KG1 (cell line): ENCODE data around the gene MRPL55.

Experiments
- DNase-seq: peaks from one replicate; lab custom pipeline; 2025; lab: John Stamatoyannopoulos, UW

Gene MRPL55

GRCh38 chr1:228109073-228109961, at the start of gene MRPL55:
Gene MRPL55, minus strand, starts transcription at chr1:228109299. Its CDS starts 1,039 bp downstream, at chr1:228108260.
- DNase-seq = peak; percentile 95

GRCh38 chr1:228158151-228159007, 49.3 kb upstream of the MRPL55 start:
- no peak for DNase-seq

- no peak for DNase-seq
Observed at GRCh38 chr1:228157729-228158126, 48.6 kb upstream of the MRPL55 start.

DNA sequence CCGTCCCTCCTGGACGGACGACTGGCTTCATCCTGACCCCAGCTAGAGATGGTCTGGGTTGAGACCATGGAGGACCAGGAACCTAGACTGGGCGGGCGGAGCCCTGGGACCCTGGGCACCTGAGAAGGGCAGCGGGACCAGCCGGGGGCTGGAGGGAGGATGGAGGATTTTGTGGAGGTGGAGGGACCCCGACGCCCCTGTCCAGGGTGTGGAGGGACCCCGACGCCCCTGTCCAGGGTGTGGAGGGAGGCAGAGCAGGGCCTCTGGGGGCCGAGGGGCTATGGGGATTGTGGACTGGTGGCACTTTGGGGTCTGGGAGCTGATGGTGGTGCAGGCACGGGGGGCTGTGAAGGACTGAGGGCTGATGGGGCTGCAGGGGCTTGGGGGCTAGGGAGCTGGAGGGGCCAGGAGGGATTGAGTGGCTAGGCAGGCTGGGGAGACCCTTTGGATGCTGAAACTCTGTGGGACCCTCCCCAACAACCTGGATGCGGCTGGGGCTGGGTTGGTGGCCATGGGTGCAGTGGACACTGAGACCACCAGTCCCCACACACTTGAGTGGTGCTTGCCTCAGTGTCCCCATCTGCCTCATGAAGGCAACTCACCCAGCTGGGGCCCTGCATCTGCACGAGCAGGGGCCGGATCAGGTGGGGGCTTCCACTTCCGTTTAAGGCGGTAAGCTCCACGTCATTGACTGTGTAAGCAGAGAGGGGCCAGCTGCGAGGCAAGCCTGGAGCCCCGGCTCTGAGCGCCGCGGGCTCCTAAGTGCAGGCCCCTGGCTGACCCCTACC, 48.0 kb upstream of the MRPL55 start:
- DNase-seq = no peak

GRCh38 chr1:228156515-228156881, 47.4 kb upstream of the MRPL55 start:
- DNase-seq = no peak

- DNase-seq = no peak
Observed at GRCh38 chr1:228155596-228156514, 46.8 kb upstream of the MRPL55 start.

GRCh38 chr1:228154670-228155571, 45.8 kb upstream of the MRPL55 start:
- no peak for DNase-seq

DNA sequence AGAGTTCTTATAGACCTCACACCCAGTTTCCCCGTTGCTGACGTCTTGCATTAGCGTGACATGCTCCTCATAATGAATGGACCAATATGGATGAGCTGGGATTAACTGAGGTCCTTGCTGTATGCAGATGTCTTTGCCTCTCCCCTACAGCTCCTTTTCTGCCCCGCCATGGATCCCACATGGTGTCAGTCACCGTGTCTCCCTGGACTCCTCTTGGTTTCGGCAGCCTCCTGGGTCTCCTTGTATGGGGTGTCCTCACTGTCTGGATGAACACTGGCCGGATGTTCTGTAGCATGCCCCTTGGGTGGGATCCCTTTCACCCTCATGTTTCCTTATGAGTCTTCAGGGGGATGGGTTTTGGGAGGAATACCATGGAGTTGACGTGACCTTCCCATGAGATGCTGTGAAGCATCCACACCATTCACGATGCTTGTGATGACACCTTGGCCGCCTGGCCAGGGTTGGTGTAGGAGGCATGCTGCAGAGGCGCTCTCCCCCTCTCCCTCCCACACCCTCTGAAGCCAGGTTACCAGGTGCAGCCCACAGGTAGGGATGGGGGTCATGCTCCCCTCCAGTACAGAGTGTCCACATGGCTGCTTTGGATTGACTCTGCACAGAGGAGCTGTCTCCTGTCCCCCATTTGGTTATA, 45.0 kb upstream of the MRPL55 start:
- DNase-seq = no peak

DNA sequence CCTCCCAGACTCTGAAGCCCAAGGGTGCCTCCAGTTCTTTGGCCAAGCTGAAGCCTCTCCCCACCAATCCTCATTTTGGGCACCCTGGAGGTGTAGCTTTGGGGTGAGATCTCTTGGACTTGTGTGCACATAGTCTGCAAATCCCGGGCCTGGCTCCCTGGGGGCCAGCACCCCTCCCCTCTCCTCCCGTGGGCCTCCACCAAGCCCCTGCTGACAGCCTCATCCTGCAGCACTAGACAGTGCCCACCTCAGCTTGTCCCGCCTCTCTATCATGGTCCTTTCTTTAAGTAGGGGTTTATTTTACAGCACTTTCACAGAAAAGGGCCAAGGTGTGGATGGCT, 43.8 kb upstream of the MRPL55 start:
- DNase-seq = no peak

DNA sequence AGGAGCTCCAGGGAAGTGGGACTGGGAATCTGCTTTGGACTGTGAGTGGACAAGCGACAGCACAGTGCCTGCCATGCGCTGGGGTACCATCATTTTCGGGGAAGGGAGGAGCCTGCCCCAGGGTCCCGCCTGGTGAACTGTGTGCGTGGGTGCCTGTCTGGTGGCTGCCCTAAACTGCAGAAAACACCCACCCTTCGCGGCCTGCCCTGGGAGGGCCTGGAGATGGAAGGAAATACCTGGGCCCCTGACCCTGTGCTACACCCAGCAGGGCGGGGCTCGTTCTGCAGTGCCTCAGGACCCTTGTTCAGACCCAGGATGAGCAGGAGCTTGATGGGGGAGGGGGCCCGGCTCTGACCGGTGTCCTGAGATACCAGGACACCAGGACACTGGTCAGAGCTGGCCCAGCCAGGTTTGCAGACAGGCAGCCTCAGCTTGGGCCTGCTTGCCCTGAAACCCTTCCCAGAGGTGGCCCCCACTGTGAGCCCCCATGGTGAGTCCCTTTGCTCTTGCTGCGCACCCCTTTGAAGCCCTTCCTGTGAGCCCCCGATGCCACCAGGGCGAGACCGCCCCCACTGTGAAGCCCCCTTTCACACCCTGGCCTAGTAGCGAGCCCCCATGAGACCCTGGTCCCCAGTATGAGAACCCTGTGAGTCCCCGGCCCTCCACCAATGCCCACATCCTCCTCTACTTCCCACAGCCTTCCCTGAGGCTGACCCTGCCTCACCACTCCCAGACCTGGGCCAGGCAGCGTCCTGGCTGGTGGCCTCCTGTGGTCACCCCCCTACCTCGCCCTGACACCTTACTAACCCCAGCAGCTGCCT, 43.2 kb upstream of the MRPL55 start:
- no peak for DNase-seq

DNA sequence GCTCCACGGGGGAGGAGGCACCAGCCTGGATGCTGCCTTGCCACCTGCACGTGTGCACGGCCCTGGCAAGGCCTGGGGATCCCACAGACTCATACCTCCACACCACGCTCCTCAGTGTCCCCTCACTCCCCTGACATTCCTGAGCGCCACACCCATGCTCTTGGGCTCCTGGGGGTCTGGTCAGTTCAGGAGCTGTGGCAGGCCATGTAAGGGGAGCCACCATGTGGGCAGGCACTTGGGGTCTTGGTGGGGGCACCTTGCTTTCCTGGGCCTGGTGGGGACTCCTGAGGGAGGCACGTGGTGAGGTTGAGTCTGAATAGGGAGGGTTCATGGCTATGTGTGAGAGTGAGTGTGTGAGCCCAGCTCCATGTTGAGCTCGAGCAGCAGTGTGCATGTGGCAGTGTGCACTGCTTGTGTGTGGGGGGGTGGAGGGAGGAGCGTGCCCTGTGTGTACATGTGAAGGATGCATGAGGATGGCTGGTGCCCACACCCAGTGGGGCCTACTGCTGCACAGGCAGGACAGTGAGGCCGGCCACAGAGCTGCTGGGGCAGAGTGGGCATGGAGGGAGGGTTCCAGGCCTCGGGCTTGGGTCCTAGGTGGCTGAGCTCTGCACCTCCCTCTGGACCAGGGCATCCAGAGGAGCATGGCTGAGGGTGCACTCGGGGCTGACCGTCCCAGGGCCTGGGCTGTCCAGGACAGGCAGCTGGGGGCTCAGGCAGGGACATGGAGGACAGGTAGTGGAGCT, 42.3 kb upstream of the MRPL55 start:
- no peak for DNase-seq

- no peak for DNase-seq
Observed at GRCh38 chr1:228150461-228151179, 41.5 kb upstream of the MRPL55 start.

GRCh38 chr1:228150120-228150460, 41.0 kb upstream of the MRPL55 start:
- DNase-seq = no peak

DNA sequence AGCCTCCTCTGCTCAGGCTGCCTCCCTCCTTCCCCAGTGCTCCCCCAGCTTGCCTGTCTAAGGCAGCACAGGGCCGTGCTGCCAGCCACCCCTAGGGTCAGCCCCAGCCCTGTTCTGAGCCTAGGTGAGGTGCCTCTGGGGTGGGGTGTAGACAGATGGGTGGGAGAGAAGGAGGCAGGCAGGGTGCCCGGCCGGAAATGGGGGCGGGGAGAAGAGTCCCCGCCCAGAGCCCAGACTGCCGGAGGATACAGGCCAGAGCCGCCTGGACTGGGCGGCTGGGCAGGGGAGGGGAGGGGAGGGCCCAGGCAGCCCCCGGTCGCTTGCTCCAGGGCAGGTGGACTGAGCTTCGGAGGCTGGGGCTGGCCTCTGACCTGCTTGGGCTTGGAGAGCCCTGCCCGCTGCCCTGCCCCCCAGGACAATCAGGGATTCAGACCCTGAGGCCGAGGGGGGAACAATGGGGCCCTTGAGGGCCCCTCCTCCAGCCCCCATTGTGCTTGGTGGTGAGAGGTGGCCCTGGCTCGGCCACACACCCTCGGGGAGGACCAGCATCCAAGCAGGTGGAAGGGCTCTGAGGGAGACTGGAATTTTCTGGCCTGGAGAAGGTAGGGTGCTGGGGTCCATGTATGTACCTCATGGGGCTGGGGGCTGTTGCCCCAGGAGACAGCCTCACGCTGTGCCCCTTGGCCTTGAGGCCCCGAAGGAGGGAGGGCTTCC, 40.5 kb upstream of the MRPL55 start, which contains the start of gene GJC2:
GJC2 (plus strand) TSS at position 525 of the 714 bp plus-strand sequence. CDS start 7,829 bp downstream, outside the sequence.
- DNase-seq = no peak

DNA sequence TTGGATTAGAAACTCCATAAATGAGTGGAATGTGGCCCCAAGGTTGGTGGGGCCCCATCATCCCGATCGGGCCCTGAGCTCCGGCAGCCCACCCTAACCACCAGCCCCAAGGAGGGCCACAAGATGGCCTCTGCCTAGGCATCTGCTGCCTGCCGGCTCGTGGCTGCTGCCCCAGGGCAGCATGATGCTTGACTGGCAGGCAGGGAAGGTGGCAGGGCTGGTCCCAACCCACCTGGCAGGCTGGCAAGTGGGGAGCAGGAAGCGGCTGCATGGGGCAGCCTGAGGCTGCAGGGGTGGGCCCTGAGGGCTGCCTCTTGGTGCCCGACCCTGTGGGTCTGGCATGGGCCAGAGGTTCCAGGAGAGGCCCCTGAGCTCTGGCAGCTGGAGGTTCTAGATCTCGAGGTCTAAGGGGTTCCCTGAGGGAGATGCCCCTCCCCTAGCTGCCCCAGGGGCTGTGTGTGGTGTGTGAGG, 39.9 kb upstream of the MRPL55 start:
- DNase-seq = no peak

DNA sequence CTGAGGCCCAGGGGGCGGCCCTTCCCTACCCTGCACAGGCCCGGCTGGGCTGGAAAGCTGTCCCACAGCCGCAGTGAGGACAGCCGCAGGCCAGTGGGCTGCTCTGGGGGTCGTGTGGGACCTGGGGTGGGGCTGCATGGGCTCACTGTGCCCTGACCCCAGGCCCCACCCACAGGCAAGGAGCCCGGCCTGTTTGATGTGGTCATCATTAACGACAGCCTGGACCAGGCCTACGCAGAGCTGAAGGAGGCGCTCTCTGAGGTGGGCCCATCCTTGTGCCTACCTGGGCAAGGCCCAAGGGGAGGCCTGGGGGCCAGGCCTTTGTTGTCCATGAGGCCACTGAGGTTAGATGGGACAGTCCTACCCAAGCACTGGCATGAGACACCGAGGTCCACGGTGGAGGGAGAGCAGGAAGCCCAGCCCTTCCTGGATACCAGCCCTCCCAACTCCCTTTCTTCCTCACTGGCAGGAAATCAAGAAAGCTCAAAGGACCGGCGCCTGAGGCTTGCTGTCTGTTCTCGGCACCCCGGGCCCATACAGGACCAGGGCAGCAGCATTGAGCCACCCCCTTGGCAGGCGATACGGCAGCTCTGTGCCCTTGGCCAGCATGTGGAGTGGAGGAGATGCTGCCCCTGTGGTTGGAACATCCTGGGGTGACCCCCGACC, 39.2 kb upstream of the MRPL55 start:
- no peak for DNase-seq
